Loucy (cell line): ENCODE measurements around the gene CMTM3.

ENCODE experiments used
- H2AFZ ChIP-seq: fragments of 200-600 bp; sonication (generic); 2 replicates; pipeline ENCODE4 v1.6.0; 2016; ENCODE audit warnings: antibody characterized with exemption, mild to moderate bottlenecking, low read length, moderate library complexity
- H3F3A ChIP-seq: fragments of 200-600 bp; 2 replicates; pipeline ENCODE4 v1.6.0; 2016; ENCODE audit warnings: antibody characterized with exemption, low read depth, mild to moderate bottlenecking
- H3K27me3 ChIP-seq: fragments of 200-600 bp; sonication (generic); 2 replicates; pipeline ENCODE4 v1.6.1; 2014; ENCODE audit warnings: low read length, mild to moderate bottlenecking; ENCODE audit not compliant: insufficient read depth, poor library complexity, severe bottlenecking
- H3K36me3 ChIP-seq: fragments of 200-600 bp; sonication (generic); 2 replicates; pipeline ENCODE4 v1.6.1; 2016; ENCODE audit warnings: low read length; ENCODE audit not compliant: insufficient read depth
- H3K4me1 ChIP-seq: fragments of 200-600 bp; sonication (generic); 2 replicates; pipeline ENCODE4 v1.5.1; 2014; ENCODE audit warnings: low read length, mild to moderate bottlenecking; ENCODE audit not compliant: insufficient read depth, poor library complexity, severe bottlenecking
- H3K4me2 ChIP-seq: fragments of 200-600 bp; sonication (generic); 2 replicates; pipeline ENCODE4 v1.6.0; 2014; ENCODE audit warnings: antibody characterized with exemption, low read length, low read depth, mild to moderate bottlenecking; ENCODE audit not compliant: poor library complexity, severe bottlenecking
- H3K4me3 ChIP-seq: fragments of 200-600 bp; sonication (generic); 2 replicates; pipeline ENCODE4 v1.5.1; 2014; ENCODE audit warnings: low read length, mild to moderate bottlenecking, mixed read lengths; ENCODE audit not compliant: poor library complexity, severe bottlenecking
- H3K79me2 ChIP-seq: fragments of 200-600 bp; sonication (generic); 2 replicates; pipeline ENCODE4 v1.6.1; 2014; ENCODE audit warnings: low read length; ENCODE audit not compliant: insufficient read depth
- H3K9ac ChIP-seq: fragments of 200-600 bp; sonication (generic); 2 replicates; pipeline ENCODE4 v1.6.0; 2014; ENCODE audit warnings: mild to moderate bottlenecking, low read depth, low read length, moderate library complexity; ENCODE audit not compliant: poor library complexity, severe bottlenecking
- H3K9me2 ChIP-seq: fragments of 200-600 bp; sonication (generic); replicated peaks from 2 replicates; pipeline ENCODE4 v1.6.1; 2016; ENCODE audit warnings: low read depth, low read length, mixed read lengths
- H3K9me3 ChIP-seq: fragments of 200-600 bp; sonication (generic); 2 replicates; pipeline ENCODE4 v1.6.1; 2014; ENCODE audit warnings: mild to moderate bottlenecking, antibody characterized with exemption, low read length, low read depth; ENCODE audit not compliant: insufficient read depth
- H4K20me1 ChIP-seq: fragments of 200-600 bp; sonication (generic); 2 replicates; pipeline ENCODE4 v1.6.0; 2014; ENCODE audit warnings: antibody characterized with exemption, low read length, mild to moderate bottlenecking; ENCODE audit not compliant: insufficient read depth, poor library complexity, severe bottlenecking
- CTCF ChIP-seq: fragments of 200-600 bp; sonication (generic); conservative IDR thresholded peaks from 2 replicates; pipeline ENCODE4 v1.5.1; 2014; ENCODE audit warnings: mild to moderate bottlenecking, antibody characterized with exemption, low read length
- EZH2phosphoT487 ChIP-seq: fragments of 200-600 bp; IDR thresholded peaks from 2 replicates; pipeline ENCODE4 v1.6.1; 2018; ENCODE audit warnings: antibody characterized with exemption, mild to moderate bottlenecking, moderate library complexity, borderline replicate concordance

CMTM3 gene

GRCh38 chr16:66605177-66605978, 874 bp downstream of the CMTM3 start:
- peak overlapping the region; percentile 94 for H3K4me2 ChIP-seq
- peaks cover 12% of the 10 kb centered on the region; the same call in 1 of the 2 replicates for H3K36me3 ChIP-seq
- H3K9me3 ChIP-seq, result peaks cover 6% of the 10 kb centered on the region; the same call in 1 of the 2 replicates
- H3K79me2 ChIP-seq, result peaks cover 53% of the 10 kb centered on the region
- peaks cover 3% of the 10 kb centered on the region; the same call in 1 of the 2 replicates for H3F3A ChIP-seq
- peaks cover 6% of the 10 kb centered on the region for H3K27me3 ChIP-seq
- H4K20me1 ChIP-seq, result peaks cover 54% of the 10 kb centered on the region
- peaks cover 46% of the 10 kb centered on the region for H3K4me1 ChIP-seq
- no peak for TF ChIP-seq EZH2phosphoT487
- no peak for TF ChIP-seq CTCF
- H3K4me3 ChIP-seq, result peak overlapping the region; percentile 89
- H2AFZ ChIP-seq, result peak overlapping the region; percentile 48; the same call in 1 of the 2 replicates
- H3K9me2 ChIP-seq, result no peaks in the 10 kb centered on the region
- H3K9ac ChIP-seq, result peak overlapping the region; percentile 93

- Histone ChIP-seq H4K20me1 (peaks cover 55% of the 10 kb centered on the region), H3K9me2 (no peaks in the 10 kb centered on the region), H3K9me3 (peaks cover 2% of the 10 kb centered on the region; the same call in 1 of the 2 replicates), H3K27me3 (peaks cover 6% of the 10 kb centered on the region), H3K79me2 (peaks cover 56% of the 10 kb centered on the region), H3K4me3 (peak overlapping the region; percentile 89), H3K36me3 (peaks cover 20% of the 10 kb centered on the region; the same call in 1 of the 2 replicates), H3K4me2 (peak overlapping the region; percentile 94), H2AFZ (no peak overlapping the region), H3K9ac (peak overlapping the region; percentile 93), H3F3A (peaks cover 3% of the 10 kb centered on the region; the same call in 1 of the 2 replicates), H3K4me1 (peaks cover 46% of the 10 kb centered on the region)
- TF ChIP-seq CTCF, result no peak
- TF ChIP-seq EZH2phosphoT487, result no peak
Observed at GRCh38 chr16:66605979-66606751, 1.7 kb downstream of the CMTM3 start.

GRCh38 chr16:66608241-66609138, 4.0 kb downstream of the CMTM3 start:
- Histone ChIP-seq H3K4me1 (peaks cover 45% of the 10 kb centered on the region), H3F3A (peaks cover 3% of the 10 kb centered on the region; the same call in 1 of the 2 replicates), H3K27me3 (peaks cover 6% of the 10 kb centered on the region), H3K9me3 (no peaks in the 10 kb centered on the region), H3K36me3 (peaks cover 43% of the 10 kb centered on the region; the same call in 1 of the 2 replicates), H4K20me1 (peaks cover 55% of the 10 kb centered on the region), H3K9ac (peak overlapping the region; percentile 68), H3K4me3 (peak overlapping the region; percentile 60), H3K79me2 (peaks cover 56% of the 10 kb centered on the region), H2AFZ (no peak overlapping the region), H3K4me2 (peak overlapping the region; percentile 94), H3K9me2 (no peaks in the 10 kb centered on the region)
- TF ChIP-seq CTCF (peak; percentile 96), EZH2phosphoT487 (no peak)
